GM12891 (cell line): ENCODE results near the gene UGCG.
"Not testable (repeated sequence)": the region's sequence is repeated elsewhere in the genome, so short reads cannot be mapped to it uniquely, and the experiment has no call there.

Experiments
- PAX5 ChIP-seq: IDR thresholded peaks from 2 replicates; pipeline ENCODE4 v1.6.1; 2011; ENCODE audit warnings: low read length, moderate library complexity, mild to moderate bottlenecking; ENCODE audit not compliant: insufficient read depth, severe bottlenecking
- POLR2A ChIP-seq: IDR thresholded peaks from 2 replicates; pipeline ENCODE4 v1.6.1; 2011; ENCODE audit warnings: low read depth, low read length, control low read depth
- POLR2AphosphoS5 ChIP-seq: IDR thresholded peaks from 2 replicates; pipeline ENCODE4 v1.6.1; 2011; ENCODE audit warnings: low read depth, low read length, control low read depth
- POU2F2 ChIP-seq: IDR thresholded peaks from 2 replicates; pipeline ENCODE4 v1.6.1; 2011; ENCODE audit warnings: low read depth, mild to moderate bottlenecking, control low read depth, low read length, moderate library complexity
- TAF1 ChIP-seq: IDR thresholded peaks from 2 replicates; pipeline ENCODE4 v1.6.1; 2011; ENCODE audit warnings: low read depth, low read length, control low read depth

DNA sequence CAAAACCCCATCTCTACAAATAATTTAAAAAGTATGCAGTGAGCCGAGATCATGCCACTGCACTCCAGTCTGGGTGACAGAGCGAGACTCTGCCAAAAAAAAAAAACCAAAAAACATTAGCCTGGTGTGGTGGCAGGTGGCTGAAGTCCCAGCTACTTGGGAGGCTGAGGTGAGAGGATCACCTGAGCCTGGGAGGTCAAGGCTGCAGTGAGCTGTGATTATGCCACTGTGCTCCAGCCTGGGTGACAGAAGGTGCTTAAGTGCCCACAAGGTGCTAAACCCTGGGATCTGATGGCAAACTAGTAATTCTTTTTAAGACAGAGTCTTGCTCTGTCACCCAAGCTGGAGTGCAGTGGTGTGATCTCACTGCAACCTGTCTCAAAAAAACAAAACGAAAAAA lies 5.7 kb upstream of the UGCG start:
- TF ChIP-seq POLR2A, POU2F2, POLR2AphosphoS5, PAX5, TAF1: not testable (repeated sequence)
